ENCODE results near the gene COL27A1. TPM values are rescaled to one million over a fixed set of nuclear protein-coding genes. Genes with fewer than 3 reads are reported as not detected.

Gene COL27A1
- total RNA-seq: 6.2 and 6.7 TPM in 2 replicates

GRCh38 chr9:114155263-114155994, at the start of gene COL27A1:
COL27A1 (plus strand) TSS chr9:114155537; CDS start chr9:114155951, 414 bp downstream.

GRCh38 chr9:114322831-114323531, 167.6 kb downstream of the COL27A1 start, which contains the start of gene ORM1:
ORM1 (plus strand) TSS chr9:114323098; CDS start chr9:114323134, 36 bp downstream.

GRCh38 chr9:114329625-114330022, 174.3 kb downstream of the COL27A1 start, which contains the start of gene ORM2:
ORM2 (plus strand) TSS chr9:114329869; CDS start chr9:114329905, 36 bp downstream.

Other genes with a start within 250 kb of the COL27A1 start
- 0.15 TPM in 1 of 2 replicates, not detected in the other for gene AMBP, start 77.2 kb upstream of the COL27A1 start, total RNA-seq
- under 0.01 and 0.30 TPM in 2 replicates for gene KIF12, start 56.2 kb upstream of the COL27A1 start, total RNA-seq
- not detected in 2 replicates for gene ORM1, start 167.6 kb downstream of the COL27A1 start, total RNA-seq
- not detected in 2 replicates for gene ORM2, start 174.3 kb downstream of the COL27A1 start, total RNA-seq
- gene AKNA, start 232.4 kb downstream of the COL27A1 start, total RNA-seq: 3.2 and 5.2 TPM in 2 replicates